Loucy (cell line): Measurements from ENCODE around the gene UBAP2.

Experiments used
- H2AFZ ChIP-seq: fragments of 200-600 bp; sonication (generic); 2 replicates; pipeline ENCODE4 v1.6.0; 2016; ENCODE audit warnings: antibody characterized with exemption, mild to moderate bottlenecking, low read length, moderate library complexity
- H3F3A ChIP-seq: fragments of 200-600 bp; 2 replicates; pipeline ENCODE4 v1.6.0; 2016; ENCODE audit warnings: antibody characterized with exemption, low read depth, mild to moderate bottlenecking
- H3K27me3 ChIP-seq: fragments of 200-600 bp; sonication (generic); 2 replicates; pipeline ENCODE4 v1.6.1; 2014; ENCODE audit warnings: low read length, mild to moderate bottlenecking; ENCODE audit not compliant: insufficient read depth, poor library complexity, severe bottlenecking
- H3K36me3 ChIP-seq: fragments of 200-600 bp; sonication (generic); 2 replicates; pipeline ENCODE4 v1.6.1; 2016; ENCODE audit warnings: low read length; ENCODE audit not compliant: insufficient read depth
- H3K4me1 ChIP-seq: fragments of 200-600 bp; sonication (generic); 2 replicates; pipeline ENCODE4 v1.5.1; 2014; ENCODE audit warnings: low read length, mild to moderate bottlenecking; ENCODE audit not compliant: insufficient read depth, poor library complexity, severe bottlenecking
- H3K4me2 ChIP-seq: fragments of 200-600 bp; sonication (generic); 2 replicates; pipeline ENCODE4 v1.6.0; 2014; ENCODE audit warnings: antibody characterized with exemption, low read length, low read depth, mild to moderate bottlenecking; ENCODE audit not compliant: poor library complexity, severe bottlenecking
- H3K4me3 ChIP-seq: fragments of 200-600 bp; sonication (generic); 2 replicates; pipeline ENCODE4 v1.5.1; 2014; ENCODE audit warnings: low read length, mild to moderate bottlenecking, mixed read lengths; ENCODE audit not compliant: poor library complexity, severe bottlenecking
- H3K79me2 ChIP-seq: fragments of 200-600 bp; sonication (generic); 2 replicates; pipeline ENCODE4 v1.6.1; 2014; ENCODE audit warnings: low read length; ENCODE audit not compliant: insufficient read depth
- H3K9ac ChIP-seq: fragments of 200-600 bp; sonication (generic); 2 replicates; pipeline ENCODE4 v1.6.0; 2014; ENCODE audit warnings: mild to moderate bottlenecking, low read depth, low read length, moderate library complexity; ENCODE audit not compliant: poor library complexity, severe bottlenecking
- H3K9me2 ChIP-seq: fragments of 200-600 bp; sonication (generic); replicated peaks from 2 replicates; pipeline ENCODE4 v1.6.1; 2016; ENCODE audit warnings: low read depth, low read length, mixed read lengths
- H3K9me3 ChIP-seq: fragments of 200-600 bp; sonication (generic); 2 replicates; pipeline ENCODE4 v1.6.1; 2014; ENCODE audit warnings: mild to moderate bottlenecking, antibody characterized with exemption, low read length, low read depth; ENCODE audit not compliant: insufficient read depth
- H4K20me1 ChIP-seq: fragments of 200-600 bp; sonication (generic); 2 replicates; pipeline ENCODE4 v1.6.0; 2014; ENCODE audit warnings: antibody characterized with exemption, low read length, mild to moderate bottlenecking; ENCODE audit not compliant: insufficient read depth, poor library complexity, severe bottlenecking
- EZH2phosphoT487 ChIP-seq: fragments of 200-600 bp; IDR thresholded peaks from 2 replicates; pipeline ENCODE4 v1.6.1; 2018; ENCODE audit warnings: antibody characterized with exemption, mild to moderate bottlenecking, moderate library complexity, borderline replicate concordance
- TF ChIP-seq, protein P1 (sequence below): fragments of 200-600 bp; sonication (generic); conservative IDR thresholded peaks from 2 replicates; pipeline ENCODE4 v1.5.1; 2014; ENCODE audit warnings: mild to moderate bottlenecking, antibody characterized with exemption, low read length

The UBAP2 gene

DNA sequence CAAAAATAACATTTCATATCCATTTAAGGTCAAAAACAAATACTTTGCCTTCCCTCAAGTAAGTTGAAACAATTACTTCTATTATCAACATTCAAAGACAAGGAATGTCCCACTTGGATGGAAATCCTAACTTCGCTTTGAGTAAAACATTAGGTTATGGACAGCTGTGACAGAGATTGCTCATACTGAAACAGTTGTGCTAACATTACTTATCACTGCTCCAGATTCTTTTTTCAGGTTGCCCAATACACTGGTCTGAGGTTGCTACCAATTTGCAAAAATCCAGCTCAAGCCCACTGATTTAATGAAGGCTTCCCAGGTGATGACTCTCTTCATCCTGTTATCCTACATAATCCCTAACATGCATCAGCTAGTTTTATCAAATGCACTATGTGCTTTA, 98.3 kb downstream of the UBAP2 start:
- Histone ChIP-seq H3K36me3 (peaks cover 62% of the 10 kb centered on the region), H3K4me2 (no peak overlapping the region), H3K9ac (no peak overlapping the region), H3K9me3 (no peaks in the 10 kb centered on the region), H3K27me3 (no peaks in the 10 kb centered on the region), H4K20me1 (no peaks in the 10 kb centered on the region), H3K4me3 (no peak overlapping the region), H3K9me2 (no peaks in the 10 kb centered on the region), H3K79me2 (no peaks in the 10 kb centered on the region), H3K4me1 (no peaks in the 10 kb centered on the region), H2AFZ (no peak overlapping the region), H3F3A (no peaks in the 10 kb centered on the region)
- TF ChIP-seq, protein P1, sequence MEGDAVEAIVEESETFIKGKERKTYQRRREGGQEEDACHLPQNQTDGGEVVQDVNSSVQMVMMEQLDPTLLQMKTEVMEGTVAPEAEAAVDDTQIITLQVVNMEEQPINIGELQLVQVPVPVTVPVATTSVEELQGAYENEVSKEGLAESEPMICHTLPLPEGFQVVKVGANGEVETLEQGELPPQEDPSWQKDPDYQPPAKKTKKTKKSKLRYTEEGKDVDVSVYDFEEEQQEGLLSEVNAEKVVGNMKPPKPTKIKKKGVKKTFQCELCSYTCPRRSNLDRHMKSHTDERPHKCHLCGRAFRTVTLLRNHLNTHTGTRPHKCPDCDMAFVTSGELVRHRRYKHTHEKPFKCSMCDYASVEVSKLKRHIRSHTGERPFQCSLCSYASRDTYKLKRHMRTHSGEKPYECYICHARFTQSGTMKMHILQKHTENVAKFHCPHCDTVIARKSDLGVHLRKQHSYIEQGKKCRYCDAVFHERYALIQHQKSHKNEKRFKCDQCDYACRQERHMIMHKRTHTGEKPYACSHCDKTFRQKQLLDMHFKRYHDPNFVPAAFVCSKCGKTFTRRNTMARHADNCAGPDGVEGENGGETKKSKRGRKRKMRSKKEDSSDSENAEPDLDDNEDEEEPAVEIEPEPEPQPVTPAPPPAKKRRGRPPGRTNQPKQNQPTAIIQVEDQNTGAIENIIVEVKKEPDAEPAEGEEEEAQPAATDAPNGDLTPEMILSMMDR, result no peak
- TF ChIP-seq EZH2phosphoT487, result no peak

- H3K9me3 ChIP-seq, result no peaks in the 10 kb centered on the region
- no peak overlapping the region for H3K4me3 ChIP-seq
- no peak overlapping the region for H2AFZ ChIP-seq
- H3K9ac ChIP-seq, result no peak overlapping the region
- no peaks in the 10 kb centered on the region for H3K9me2 ChIP-seq
- no peaks in the 10 kb centered on the region for H3K27me3 ChIP-seq
- H3K36me3 ChIP-seq, result peaks cover 67% of the 10 kb centered on the region
- no peaks in the 10 kb centered on the region for H3F3A ChIP-seq
- no peaks in the 10 kb centered on the region for H3K4me1 ChIP-seq
- TF ChIP-seq EZH2phosphoT487, result no peak
- TF ChIP-seq, protein P1, result no peak
- H3K4me2 ChIP-seq, result no peak overlapping the region
- H4K20me1 ChIP-seq, result no peaks in the 10 kb centered on the region
- H3K79me2 ChIP-seq, result no peaks in the 10 kb centered on the region
Observed at GRCh38 chr9:33946779-33947535, 101.7 kb downstream of the UBAP2 start.

DNA sequence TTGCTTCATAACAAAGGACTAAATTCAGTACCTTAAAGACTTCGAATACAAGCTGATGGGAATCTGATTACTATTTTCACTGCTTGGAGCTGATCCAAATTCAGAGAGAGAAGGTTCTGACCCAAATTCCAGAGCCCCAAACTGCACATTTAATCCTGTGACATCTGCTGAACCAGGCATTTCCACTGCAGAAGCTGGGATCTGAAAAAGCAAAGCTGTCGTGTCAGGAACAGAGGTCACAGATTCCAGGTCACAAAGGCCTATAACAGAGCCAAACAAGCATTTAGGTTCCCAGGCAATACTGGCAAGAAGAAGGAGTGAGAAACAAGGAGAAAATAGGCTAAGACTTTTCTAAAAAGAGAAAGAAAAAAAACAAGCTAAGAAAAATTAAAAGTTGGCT, 105.3 kb downstream of the UBAP2 start:
- H3K27me3 ChIP-seq, result no peaks in the 10 kb centered on the region
- no peak overlapping the region for H3K4me3 ChIP-seq
- no peaks in the 10 kb centered on the region for H4K20me1 ChIP-seq
- H3K79me2 ChIP-seq, result no peaks in the 10 kb centered on the region
- H3K9me2 ChIP-seq, result no peaks in the 10 kb centered on the region
- H3K4me1 ChIP-seq, result no peaks in the 10 kb centered on the region
- no peak for TF ChIP-seq EZH2phosphoT487
- TF ChIP-seq, protein P1, result no peak
- no peaks in the 10 kb centered on the region for H3F3A ChIP-seq
- H3K9ac ChIP-seq, result no peak overlapping the region
- H3K4me2 ChIP-seq, result no peak overlapping the region
- H2AFZ ChIP-seq, result no peak overlapping the region
- no peaks in the 10 kb centered on the region for H3K9me3 ChIP-seq
- peaks cover 80% of the 10 kb centered on the region for H3K36me3 ChIP-seq
